PC-9 (cell line): ENCODE results near the gene PTCHD1. TPM values are rescaled to one million over a fixed set of nuclear protein-coding genes. Genes with fewer than 3 reads are reported as not detected.

Source experiments
- BruUV-seq: library from RNA; stranded (reverse); fragments of 400-500 nt; replicated peaks from 2 replicates; lab custom pipeline; 2021; lab: Mats Ljungman, UMichigan
- CTCF ChIA-PET: fragments of 300-600 bp; sonication (Branson Sonifier 250); formaldehyde crosslinking; loops from one replicate; lab custom pipeline; 2022; ENCODE audit warnings: antibody characterized with exemption; lab: Charles Lee
- POLR2A ChIA-PET: fragments of 300-600 bp; sonication (Branson Sonifier 250); formaldehyde crosslinking; loops from one replicate; lab custom pipeline; 2022; ENCODE audit warnings: antibody characterized with exemption; ENCODE audit not compliant: unreplicated experiment; lab: Charles Lee
- DNase-seq, 2 experiments: peaks; one replicate each; pipeline versions ENCODE4 v3.0.0 to v3.0.0-alpha.2; 2015 to 2022; ENCODE audit warnings: mixed read lengths in 1 of 2
- H2AFZ ChIP-seq: fragments of 200-600 bp; sonication (generic); 2 replicates; pipeline ENCODE4 v1.8.1; 2017; ENCODE audit warnings: antibody characterized with exemption
- H3F3A ChIP-seq: fragments of 200-600 bp; sonication (generic); 2 replicates; pipeline ENCODE4 v1.8.1; 2017; ENCODE audit warnings: antibody characterized with exemption, mild to moderate bottlenecking, low read depth; ENCODE audit not compliant: insufficient read depth
- H3K27ac ChIP-seq: fragments of 200-600 bp; sonication (generic); 2 replicates; pipeline ENCODE4 v1.6.1; 2016; ENCODE audit warnings: mixed run types
- H3K27me3 ChIP-seq: fragments of 200-600 bp; sonication (generic); 2 replicates; pipeline ENCODE4 v1.6.1; 2016; ENCODE audit warnings: low read depth, mixed run types; ENCODE audit not compliant: insufficient read depth
- H3K36me3 ChIP-seq: fragments of 200-600 bp; sonication (generic); 2 replicates; pipeline ENCODE4 v1.6.1; 2016; ENCODE audit warnings: low read depth, mixed run types
- H3K4me1 ChIP-seq: fragments of 200-600 bp; sonication (generic); replicated peaks from 2 replicates; pipeline ENCODE4 v1.6.1; 2016; ENCODE audit warnings: mixed run types; ENCODE audit not compliant: insufficient read depth
- H3K4me2 ChIP-seq: fragments of 200-600 bp; sonication (generic); 2 replicates; pipeline ENCODE4 v1.6.1; 2017; ENCODE audit warnings: mixed run types
- H3K4me3 ChIP-seq: fragments of 200-600 bp; sonication (generic); 2 replicates; pipeline ENCODE4 v1.6.1; 2016; ENCODE audit warnings: mixed run types
- H3K79me2 ChIP-seq: fragments of 200-600 bp; sonication (generic); 2 replicates; pipeline ENCODE4 v1.6.1; 2017; ENCODE audit warnings: low read depth, mixed run types
- H3K9me2 ChIP-seq: fragments of 200-600 bp; sonication (generic); 2 replicates; pipeline ENCODE4 v1.8.1; 2017; ENCODE audit warnings: mild to moderate bottlenecking; ENCODE audit not compliant: insufficient read depth
- H3K9me3 ChIP-seq: fragments of 200-600 bp; sonication (generic); 2 replicates; pipeline ENCODE4 v1.8.1; 2016; ENCODE audit warnings: low read depth; ENCODE audit not compliant: insufficient read depth
- H4K20me1 ChIP-seq: fragments of 200-600 bp; sonication (generic); 2 replicates; pipeline ENCODE4 v1.8.1; 2017; ENCODE audit not compliant: insufficient read depth
- EZH2 ChIP-seq: fragments of 200-600 bp; sonication (generic); IDR thresholded peaks from 2 replicates; pipeline ENCODE4 v1.8.0; 2017; ENCODE audit warnings: antibody characterized with exemption, low read depth
- intact Hi-C: fragments of 100-400 bp; cut with micrococcal nuclease; formaldehyde crosslinking; loops from one replicate; pipeline ENCODE4 v1.10.0; 2022; ENCODE audit not compliant: unreplicated experiment
- total RNA-seq: library from RNA; stranded (reverse); gene quantifications from 2 replicates; pipeline ENCODE4 v1.2.3, GENCODE V29; 2021
- TF ChIP-seq, protein P1 (sequence below): fragments of 200-600 bp; sonication (generic); conservative IDR thresholded peaks from 2 replicates; pipeline ENCODE4 v1.6.1; 2017; ENCODE audit warnings: mixed run types, antibody characterized with exemption, mild to moderate bottlenecking, moderate library complexity

The PTCHD1 gene
- total RNA-seq, 1 experiment from 2014 or later: not detected

DNA sequence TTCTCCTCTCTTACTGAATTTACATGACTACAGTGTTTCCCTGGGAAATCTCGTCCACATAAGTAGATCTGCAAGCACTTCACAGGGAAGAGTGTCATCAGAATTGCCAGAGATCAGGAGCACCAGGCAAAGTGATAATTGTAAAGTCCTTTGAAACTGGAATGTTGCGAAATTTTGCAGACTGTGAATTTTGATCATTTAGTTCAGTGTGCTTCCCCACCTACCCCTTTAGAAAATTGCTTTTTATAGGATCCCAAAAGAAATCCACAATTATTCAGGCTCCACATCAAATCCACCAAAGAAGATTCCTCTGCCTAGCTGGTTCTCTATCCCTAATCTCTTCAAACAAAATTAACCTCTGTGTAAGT is 10.2 kb downstream of the PTCHD1 start:
- Histone ChIP-seq H3K4me2 (no peak overlapping the region), H3K9me3 (no peaks in the 10 kb centered on the region), H3F3A (no peaks in the 10 kb centered on the region), H4K20me1 (no peaks in the 10 kb centered on the region), H3K36me3 (no peaks in the 10 kb centered on the region), H3K27ac (no peak overlapping the region), H2AFZ (no peak overlapping the region), H3K4me1 (no peaks in the 10 kb centered on the region), H3K79me2 (no peaks in the 10 kb centered on the region), H3K4me3 (no peak overlapping the region), H3K27me3 (no peaks in the 10 kb centered on the region), H3K9me2 (no peaks in the 10 kb centered on the region)
- ChIA-PET CTCF (no interaction called here), POLR2A (no interaction called here)
- no TSS peak for BruUV-seq
- TF ChIP-seq, protein P1, sequence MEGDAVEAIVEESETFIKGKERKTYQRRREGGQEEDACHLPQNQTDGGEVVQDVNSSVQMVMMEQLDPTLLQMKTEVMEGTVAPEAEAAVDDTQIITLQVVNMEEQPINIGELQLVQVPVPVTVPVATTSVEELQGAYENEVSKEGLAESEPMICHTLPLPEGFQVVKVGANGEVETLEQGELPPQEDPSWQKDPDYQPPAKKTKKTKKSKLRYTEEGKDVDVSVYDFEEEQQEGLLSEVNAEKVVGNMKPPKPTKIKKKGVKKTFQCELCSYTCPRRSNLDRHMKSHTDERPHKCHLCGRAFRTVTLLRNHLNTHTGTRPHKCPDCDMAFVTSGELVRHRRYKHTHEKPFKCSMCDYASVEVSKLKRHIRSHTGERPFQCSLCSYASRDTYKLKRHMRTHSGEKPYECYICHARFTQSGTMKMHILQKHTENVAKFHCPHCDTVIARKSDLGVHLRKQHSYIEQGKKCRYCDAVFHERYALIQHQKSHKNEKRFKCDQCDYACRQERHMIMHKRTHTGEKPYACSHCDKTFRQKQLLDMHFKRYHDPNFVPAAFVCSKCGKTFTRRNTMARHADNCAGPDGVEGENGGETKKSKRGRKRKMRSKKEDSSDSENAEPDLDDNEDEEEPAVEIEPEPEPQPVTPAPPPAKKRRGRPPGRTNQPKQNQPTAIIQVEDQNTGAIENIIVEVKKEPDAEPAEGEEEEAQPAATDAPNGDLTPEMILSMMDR: no peak
- TF ChIP-seq EZH2: no peak
- no peak for DNase-seq
- intact Hi-C loops: no loop called here

DNA sequence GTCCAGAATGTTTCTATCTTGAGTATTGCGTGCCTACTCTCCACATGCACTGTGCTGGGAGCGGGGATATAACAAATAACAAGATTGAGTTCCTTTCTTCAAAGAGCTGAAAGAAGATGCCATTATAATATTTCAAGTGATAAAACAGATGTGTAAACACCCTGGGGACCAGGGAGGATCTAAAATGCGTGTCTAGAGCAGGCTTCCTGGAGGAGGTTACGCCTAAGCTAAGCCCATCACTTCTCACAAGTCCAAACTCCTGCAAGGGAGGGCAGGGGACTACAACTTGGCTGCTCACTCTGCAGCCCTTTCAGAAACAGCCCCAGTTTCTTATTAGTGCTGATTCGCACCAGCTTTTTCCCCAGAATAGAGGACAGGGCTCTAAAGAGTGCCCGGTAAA is 21.5 kb downstream of the PTCHD1 start:
- intact Hi-C loops: no loop called here
- Histone ChIP-seq H3K27ac (no peak overlapping the region), H3K4me3 (no peak overlapping the region), H3K4me1 (no peaks in the 10 kb centered on the region), H3K27me3 (no peaks in the 10 kb centered on the region), H3K36me3 (no peaks in the 10 kb centered on the region), H3K9me2 (no peaks in the 10 kb centered on the region), H4K20me1 (no peaks in the 10 kb centered on the region), H3K79me2 (no peaks in the 10 kb centered on the region), H3K4me2 (no peak overlapping the region), H3F3A (no peaks in the 10 kb centered on the region), H2AFZ (no peak overlapping the region), H3K9me3 (no peaks in the 10 kb centered on the region)
- ChIA-PET CTCF (no interaction called here), POLR2A (no interaction called here)
- no peak for TF ChIP-seq EZH2
- TF ChIP-seq, protein P1: no peak
- no peak for DNase-seq
- no TSS peak for BruUV-seq

DNA sequence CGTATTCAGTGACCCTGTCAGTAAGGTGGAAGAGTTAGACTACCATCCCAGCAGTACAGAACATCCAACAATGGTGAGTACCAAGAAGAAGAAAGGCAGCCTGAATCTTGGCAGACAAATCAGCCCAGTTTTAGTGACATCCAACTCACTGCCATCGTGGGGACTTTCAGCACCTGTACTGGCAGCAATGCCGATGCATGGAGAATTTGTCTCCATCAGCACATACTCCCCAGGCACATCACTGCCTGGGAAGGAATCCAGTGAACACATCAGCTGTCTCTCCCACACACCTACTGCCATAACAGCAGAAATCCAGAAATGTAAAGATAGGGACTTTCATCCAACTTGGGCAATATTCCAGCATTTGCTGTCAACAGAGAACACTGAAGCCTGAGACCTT is 29.8 kb downstream of the PTCHD1 start:
- Histone ChIP-seq H3K4me2 (no peak overlapping the region), H3K36me3 (no peaks in the 10 kb centered on the region), H3K27ac (no peak overlapping the region), H3K9me3 (no peaks in the 10 kb centered on the region), H3K4me1 (no peaks in the 10 kb centered on the region), H2AFZ (no peak overlapping the region), H3K9me2 (no peaks in the 10 kb centered on the region), H3K27me3 (no peaks in the 10 kb centered on the region), H3F3A (no peaks in the 10 kb centered on the region), H3K79me2 (no peaks in the 10 kb centered on the region), H3K4me3 (no peak overlapping the region), H4K20me1 (no peaks in the 10 kb centered on the region)
- TF ChIP-seq EZH2: no peak
- TF ChIP-seq, protein P1: no peak
- ChIA-PET CTCF (no interaction called here), POLR2A (no interaction called here)
- no peak for DNase-seq
- intact Hi-C loops: no loop called here
- no TSS peak for BruUV-seq
